Brain pericyte (primary cell): ENCODE results near the gene FAM184A.
"Not testable (repeated sequence)": the region's sequence is repeated elsewhere in the genome, so short reads cannot be mapped to it uniquely, and the experiment has no call there.

ENCODE experiments used
- DNase-seq: peaks from one replicate; pipeline ENCODE4 v3.0.0-alpha.2; 2012; ENCODE audit warnings: low read depth, low spot score

Gene FAM184A

DNA sequence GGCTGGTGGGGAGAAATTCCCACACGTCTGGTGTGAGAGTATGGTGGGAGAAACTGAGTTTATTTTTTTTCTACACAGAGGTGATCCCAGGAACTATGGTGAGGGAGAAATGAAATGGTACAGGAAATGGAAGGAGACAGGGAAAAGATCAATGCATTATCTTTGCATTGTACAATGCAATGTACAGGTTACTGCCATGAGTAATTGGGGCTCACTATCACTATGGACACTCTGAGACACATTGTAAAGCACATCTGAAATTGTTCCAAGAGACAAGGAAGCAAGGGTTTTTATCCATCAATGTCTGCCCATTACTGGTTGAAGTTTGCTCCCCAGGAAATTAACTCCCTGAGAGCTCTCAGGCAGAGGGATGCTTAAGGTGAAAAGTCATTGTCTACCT is 21.7 kb upstream of the FAM184A start:
- no peak for DNase-seq

DNA sequence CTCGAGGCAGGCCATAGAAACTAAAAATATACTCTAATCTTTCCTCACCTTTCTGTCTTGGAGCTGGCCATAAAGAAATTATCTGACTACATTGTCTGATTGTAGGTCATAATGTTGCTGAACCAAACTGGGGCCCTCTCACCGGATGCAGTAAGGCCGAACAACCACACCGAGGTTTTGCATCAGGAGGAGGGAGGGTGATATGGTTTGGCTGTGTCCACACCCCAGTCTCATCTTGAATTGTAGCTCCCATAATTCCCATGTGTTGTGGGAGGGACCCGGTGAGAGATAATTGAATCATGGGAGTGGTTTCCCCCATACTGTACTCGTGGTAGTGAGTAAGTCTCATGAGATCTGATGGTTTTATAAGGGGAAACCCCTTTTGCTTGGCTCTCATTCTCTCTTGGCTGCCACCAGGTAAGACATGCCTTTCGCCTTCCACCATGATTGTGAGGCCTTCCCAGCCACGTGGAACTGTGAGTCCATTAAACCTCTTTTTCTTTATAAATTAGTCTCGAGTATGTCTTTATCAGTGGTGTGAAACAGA is 19.4 kb upstream of the FAM184A start:
- DNase-seq: not testable (repeated sequence)

DNA sequence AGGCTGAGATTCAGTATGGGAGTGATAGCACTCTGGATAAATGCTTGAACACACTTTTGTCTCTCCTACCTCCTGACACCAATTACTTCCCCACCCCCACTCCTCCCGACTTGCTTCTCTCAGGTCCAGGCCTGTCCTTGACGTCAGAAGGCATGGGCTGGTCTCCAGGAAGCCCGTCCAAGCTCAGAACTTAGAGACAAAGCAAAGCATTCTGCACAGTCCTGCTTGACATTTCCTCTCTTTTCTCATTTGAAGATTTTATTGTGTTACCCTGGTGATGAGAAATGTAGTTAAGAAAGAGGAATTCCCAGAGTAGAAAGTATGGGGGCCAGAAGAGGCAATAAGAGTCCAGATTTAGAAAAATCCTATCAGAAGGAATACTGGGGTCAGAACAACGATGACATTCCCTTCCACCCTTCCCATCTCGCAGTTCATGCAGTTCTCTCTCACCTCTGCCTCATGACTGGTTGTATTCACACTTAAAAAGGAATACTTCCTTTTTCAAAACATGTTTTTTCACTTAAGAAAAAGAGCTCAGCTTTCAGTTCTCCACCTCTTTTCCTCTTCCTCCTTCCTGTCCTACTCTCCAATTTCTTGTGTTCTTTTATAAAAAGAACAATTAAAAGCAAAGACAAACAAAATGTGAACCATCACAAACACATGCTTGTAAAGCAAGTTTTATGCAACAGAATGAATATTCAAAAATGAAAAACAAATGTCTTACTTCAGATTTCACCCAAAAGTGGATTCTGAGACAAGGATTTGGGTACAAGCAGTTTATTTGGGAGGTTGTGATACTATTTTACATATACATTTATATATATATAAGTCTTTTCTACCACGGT is 18.5 kb upstream of the FAM184A start:
- DNase-seq: no peak

DNA sequence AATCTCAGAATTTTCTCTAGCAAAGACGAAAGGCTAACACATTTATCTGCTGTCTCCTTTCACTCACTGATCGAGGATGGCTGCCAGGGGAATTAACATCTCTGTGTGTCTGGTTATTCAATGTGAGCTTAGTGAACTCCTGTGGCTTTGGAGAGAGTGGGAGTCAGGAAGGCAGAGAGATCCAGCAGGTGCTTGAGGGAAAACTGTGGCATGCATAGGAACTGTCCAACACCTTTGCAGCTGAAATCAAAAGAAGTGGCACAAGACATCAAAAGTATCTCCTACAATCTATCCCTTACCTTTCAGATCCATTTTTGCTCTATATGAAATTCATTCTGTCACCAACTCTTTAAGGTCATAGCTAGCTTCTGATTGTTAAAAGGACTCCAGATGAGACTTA is 11.8 kb upstream of the FAM184A start:
- DNase-seq: no peak

DNA sequence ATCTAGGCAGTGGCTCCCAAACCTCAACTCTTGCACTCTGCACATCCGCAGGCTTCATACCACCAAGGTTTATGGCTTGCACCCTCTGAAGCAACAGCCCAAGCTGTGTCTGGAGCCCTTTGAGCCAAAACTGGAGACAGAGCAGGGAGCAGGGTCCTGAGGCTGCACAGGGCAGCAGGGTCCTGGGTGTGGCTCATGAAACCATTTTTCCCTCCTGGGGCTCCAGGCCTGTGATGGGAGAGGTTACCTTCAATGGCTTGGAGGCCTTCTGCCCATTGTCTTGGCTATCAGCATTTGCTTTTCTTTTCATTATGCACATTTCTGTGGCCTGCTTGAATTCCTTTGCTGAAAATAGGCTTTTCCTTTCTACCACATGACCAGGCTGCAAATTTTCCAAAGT is 6.3 kb upstream of the FAM184A start:
- no peak for DNase-seq

DNA sequence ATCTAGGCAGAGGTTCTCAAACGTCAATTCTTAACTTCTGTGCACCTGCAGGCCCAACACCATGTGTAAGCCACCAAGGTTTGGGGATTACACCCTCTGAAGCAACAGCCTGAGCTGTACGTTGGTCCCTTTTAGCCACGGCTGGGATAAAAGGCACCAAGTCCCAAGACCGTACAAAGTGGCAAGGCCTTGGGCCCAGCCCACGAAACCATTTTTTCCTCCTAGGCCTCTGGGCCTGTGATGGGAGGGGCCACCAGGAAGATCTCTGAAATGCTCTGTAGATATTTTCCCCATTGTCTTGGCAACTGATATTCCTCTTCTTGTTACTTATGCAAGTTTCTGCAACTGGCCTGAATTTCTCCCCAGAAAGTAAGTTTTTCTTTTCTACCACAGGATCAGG is 4.5 kb upstream of the FAM184A start:
- DNase-seq: no peak

DNA sequence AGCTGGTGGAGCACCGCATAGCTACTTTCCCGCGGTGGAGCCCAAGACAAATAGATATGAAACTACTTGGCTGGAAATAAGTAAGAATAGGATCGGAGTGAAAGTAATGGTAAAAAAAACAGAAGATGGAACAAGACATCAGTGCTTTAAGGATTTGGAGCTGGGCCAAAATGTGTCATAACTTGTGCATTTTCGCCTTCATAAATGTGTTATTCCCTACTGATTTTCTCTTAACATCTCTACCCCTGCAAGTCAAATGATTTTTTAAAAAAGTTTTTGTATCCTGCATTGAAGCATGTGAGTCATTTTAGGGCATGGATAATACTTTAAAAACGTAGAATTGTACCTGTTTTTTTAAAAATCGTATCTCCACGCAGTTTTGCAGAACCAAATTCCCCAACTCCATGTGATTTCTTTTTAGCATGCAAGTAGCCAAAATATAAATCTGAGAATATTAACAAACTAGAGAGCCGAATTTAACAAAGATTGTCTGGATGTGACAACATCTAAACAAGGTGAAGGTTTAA is 882 bp upstream of the FAM184A start:
- peak; percentile 25 for DNase-seq

DNA sequence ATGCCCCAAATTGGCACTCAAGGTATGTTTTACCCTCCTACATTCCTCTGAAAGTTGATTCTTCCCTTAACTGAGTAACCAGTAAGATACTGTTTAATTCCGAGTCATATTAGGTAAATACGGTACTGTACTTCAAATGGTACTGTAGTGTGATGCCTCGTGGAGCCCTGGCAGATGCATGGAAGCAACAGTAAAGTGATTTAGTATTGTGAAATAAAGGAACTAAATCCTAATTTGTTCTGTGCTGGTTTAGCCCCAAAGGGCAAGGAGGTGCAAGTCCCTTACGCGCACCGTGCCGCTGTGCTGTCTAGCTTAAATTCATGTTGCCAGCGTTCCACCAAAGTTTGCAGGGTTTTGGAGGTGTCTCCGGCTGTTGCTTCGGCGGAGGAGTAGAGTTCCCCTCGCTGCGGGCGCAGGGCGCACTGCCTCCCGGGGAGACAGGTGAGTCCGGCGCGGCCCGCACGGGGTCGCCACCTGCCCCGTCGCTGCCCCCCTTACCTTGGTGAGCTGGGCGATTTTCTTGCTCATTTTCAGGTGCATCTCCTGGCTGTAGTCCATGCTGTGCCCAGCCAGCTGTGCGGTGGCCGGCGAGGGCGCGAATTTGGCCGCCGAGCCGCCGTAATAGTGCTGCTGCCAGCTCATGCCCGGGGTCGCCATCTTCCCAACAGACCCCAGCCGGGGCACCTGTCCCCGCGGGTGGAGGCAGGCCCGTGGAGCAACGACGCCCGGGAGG is 655 bp downstream of the FAM184A start:
- DNase-seq: no peak

DNA sequence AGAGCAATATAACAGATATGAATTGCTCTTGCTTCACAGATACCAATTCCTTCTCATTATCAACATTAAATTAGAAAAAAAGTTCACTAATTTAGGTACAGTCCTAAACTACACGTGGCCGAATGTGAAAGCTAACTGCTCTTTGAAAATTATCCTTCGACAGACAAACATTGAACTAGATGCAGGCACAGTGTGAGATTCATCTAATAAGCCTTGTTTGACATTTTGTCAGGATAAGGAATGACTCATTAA is 1.1 kb downstream of the FAM184A start:
- DNase-seq: no peak

DNA sequence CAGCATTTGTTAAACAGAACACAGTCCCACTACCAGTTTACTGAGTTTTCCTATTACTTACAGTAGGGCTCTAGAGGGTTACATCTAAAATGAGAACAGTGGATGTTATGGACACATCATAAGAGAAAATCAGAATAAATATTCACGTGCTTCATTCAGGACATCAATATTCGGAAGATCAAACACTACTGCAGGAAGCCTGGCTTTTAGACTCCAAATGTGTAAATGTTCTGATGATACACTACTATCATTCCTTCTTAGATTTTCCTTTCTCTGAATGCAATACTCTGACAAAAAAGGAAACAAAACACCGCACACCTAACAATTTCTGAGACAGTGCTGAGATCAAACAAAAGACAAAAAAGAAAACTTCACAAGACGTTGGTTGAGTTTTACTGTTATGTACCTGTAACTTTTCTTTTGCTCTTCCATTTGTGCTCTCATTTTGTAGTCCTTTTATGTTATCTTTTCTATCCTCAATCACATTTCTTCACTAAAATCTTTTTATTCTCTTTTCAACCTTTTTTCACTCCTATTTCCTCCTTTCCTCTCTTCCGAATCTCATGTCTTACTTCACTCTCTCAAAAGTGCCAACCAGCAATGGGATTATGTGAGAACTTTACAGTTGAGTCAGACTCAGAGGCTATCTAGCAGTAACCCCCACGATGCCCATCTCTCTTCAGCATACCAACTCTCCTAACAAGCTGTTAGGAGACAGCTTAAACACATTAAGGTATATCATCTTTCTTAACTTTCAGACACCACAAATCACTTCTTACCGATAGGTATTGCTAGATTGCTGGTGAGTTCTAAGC is 1.7 kb downstream of the FAM184A start:
- DNase-seq: no peak

DNA sequence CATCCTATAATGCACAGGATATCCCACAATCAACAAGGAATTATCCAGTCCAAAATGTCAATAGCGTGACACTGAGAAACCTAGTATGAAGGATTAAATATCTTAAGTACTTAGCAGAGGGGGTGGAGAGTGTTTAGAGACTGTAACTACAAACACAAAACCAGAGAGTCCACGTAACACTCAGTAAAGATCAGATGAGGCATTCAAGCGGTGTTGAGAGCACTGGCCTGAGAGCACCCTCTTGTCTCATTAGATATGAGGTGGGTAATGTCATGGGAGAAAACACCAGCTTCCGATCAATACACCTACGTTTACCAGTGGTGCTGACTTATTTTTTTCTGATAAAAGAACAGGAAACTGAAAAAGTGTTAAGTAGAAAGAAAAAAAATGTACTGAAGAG is 2.3 kb downstream of the FAM184A start:
- no peak for DNase-seq

DNA sequence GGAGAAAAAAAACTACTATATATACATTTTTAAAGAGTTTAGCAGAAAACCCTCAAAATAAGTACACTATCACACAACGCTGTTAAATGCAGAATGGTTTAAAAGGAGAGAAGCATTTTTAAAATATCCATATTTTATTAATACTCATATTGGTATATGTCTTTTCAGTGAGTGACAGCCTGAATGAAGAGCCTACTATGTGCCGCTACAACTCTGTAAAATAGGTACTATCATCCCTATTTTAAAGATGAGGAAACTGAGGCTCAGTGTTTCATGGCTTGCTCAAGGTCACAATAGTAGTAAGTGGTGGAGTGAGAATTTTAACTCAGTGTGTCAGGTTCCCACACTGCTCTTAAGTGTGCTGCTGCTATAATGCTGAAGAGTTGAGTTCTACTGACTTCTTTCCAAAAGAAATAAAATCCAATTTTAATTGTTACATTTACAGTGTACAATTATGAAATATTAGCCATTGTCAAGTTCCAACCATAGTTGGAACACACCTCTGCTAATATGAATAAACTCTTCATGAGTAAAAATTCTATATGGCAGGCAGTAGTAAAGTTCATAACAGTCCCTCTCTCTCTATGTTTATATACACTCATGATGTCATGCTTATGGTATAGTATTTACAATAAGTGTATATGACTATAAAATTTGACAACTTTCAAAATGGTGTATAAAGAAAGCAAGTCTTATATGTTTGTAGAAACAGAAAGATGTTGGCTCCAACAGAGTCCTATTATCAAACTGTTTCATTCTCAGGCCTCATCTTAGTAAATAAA is 3.1 kb downstream of the FAM184A start:
- no peak for DNase-seq

DNA sequence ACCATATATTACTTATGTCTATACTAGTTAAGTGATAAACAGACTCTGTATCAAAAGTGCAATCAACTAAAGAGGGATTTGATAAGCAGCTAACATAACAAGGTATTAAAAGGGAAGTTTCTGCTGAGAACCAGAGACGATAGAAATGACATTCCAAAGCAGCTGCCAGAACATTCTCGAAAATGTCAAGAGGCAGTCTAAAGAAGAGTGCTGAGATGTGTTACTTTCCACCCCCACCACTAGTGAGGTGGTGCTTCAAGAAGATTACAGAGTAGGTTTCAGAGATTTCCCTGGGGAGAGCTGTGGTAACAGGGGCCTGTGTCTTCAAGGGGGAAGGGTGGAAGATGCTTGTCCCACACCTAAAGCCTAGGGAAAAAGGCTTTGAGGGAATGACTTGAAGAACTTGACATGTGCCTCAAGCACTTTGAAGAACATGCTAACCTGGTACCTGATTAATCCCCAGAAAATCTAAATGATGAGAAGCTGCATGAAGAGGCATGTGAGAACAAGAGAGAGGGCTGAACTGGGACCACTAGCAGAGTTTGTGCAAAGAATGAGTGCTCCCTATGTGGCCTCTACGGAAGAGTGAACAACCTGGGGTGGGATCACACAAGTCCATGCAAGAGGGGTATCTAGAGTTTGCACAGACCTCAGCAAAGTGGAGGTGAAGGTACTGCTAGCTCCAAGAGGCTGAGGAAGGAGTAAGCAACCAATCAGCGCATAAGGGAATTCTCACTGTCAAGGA is 5.0 kb downstream of the FAM184A start:
- no peak for DNase-seq

DNA sequence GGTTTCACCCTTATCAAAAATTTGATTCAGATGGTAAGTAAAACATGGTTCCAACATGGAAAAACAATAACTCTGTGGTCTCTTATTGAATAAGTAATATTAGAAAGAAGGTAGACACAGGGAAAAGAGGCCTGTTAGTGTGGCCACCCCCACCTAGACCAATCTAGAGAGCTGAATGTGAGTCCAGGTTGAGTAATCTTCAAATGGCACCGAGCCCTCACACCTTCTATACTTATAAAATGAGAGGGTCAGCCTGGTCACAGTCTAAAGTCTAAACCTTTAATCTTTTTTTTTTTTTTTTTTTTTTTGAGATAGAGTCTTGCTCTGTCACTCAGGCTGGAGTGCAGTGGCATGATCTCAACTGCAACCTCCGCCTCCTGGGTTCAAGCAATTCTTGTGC is 6.9 kb downstream of the FAM184A start:
- no peak for DNase-seq

DNA sequence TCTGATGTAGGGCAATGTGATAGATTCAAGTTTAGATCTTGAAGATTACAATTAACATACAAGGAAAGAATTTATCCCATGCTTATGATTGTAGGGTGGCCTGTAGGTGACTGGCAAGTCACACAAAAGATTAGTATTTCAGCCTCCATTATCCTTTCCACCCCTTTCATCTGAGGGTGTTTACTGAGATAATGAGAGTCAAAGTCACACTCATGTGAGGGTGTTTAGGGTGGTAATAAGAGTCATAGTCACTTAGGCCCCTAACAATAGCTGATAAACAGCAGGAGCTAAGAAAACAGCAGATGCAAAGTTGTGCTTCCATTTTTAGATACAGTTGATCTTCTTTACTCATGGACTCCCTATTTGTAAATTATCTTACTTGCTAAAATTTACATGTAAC is 11.4 kb downstream of the FAM184A start:
- DNase-seq: no peak

DNA sequence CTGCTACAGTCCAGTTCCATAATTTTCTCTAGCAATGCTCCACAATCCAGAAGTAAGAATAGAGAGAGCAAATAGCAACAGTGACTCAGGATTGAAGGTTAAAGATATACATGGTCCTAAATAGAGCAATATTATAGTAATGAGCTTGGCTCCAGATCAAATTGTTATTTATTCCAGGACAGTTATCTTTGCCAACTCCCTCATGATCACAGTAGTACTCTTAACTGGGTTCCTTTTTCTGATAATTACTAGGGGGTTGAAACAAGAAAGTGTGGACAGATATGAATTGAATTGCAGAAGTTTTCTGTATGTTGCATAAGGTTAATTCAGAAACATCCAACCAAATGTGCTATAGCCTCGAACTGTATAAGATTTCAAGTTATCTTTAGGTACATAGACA is 11.9 kb downstream of the FAM184A start:
- DNase-seq: no peak

DNA sequence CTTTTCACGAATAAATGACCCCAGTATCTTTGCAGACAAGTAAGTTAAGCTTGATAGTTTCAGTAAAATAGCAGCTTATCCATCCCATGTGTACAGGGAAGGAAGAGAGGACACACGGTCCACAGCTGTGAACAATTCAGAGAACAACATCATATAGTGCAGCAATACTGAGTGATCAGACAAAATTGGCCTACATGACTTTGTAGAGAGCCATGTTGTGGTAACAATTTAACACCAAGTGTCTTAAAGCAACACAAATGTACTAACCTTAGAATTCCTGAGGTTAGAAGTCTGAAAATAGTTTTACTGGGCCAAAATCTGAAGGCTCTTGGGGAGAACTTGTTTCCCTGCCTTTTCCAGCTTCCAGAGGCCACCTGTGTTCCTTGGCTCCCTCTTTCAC is 12.5 kb downstream of the FAM184A start:
- DNase-seq: no peak

DNA sequence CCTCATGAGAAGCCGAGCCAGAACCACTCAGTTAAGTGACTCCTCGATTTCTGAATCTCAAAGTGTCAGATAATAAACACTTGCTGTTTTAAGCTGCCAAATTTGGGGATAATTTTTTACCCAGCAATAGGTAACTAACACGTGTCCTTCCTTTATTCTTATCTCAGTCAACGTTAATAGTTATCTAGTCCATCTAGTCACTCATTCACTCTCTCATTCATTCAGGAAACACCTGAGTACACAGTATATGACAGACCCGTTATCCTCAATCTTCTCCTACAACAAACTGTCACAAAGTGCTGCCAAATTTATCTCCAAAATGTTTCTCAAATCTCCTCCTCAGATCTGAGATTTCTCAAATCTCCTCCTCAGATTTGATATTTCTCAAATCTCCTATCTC is 13.1 kb downstream of the FAM184A start:
- no peak for DNase-seq

DNA sequence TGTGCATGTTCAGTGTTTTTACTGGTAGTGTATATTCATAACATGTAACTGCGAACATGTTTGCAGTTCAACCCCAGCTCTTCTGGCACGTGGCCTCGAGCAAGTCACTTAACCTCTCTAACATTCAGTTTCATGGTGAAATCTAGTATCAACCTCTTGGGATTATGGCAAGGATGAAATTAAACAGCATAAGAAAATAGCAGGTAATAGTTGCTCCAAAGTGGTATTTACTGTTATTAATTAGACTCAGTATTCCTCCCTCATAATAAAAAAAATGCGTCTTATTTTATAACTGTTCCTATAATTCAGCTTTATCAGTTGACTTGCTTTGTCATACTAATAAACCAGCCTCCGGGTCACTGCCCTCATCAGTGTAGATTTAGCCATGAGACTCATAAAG is 15.0 kb downstream of the FAM184A start:
- no peak for DNase-seq

DNA sequence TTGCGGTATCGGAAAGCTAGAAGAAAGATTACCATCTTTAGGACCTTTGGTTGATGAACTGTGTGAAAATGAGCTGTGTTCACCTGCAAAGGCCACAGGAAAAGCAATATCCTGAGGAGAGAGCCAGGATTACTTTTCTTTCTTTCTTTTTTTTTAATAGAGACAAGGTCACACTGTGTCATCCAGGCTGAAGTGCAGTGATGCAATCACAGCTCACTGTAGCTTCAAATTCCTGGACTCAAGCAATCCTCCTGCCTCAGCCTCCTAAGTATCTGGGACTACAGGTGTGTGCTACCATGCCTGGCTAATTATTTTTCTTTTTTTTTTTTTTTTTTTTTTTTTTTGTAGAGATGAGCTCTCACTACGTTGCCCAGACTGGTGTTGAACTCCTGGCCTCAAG is 17.2 kb downstream of the FAM184A start:
- no peak for DNase-seq
